ENCODE results near the gene POSTN.

- TF ChIP-seq CTCF (conservative IDR thresholded peaks at IDR 0.05) (no peak), ZFX (IDR thresholded peaks at IDR 0.05) (no peak)
Measured at GRCh38 chr13:37596805-37597204, 1.8 kb downstream of the POSTN start.
